Measurements from ENCODE around the gene TMSB4X.
"Not testable (repeated sequence)": the region's sequence is repeated elsewhere in the genome, so short reads cannot be mapped to it uniquely, and the experiment has no call there.

DNA sequence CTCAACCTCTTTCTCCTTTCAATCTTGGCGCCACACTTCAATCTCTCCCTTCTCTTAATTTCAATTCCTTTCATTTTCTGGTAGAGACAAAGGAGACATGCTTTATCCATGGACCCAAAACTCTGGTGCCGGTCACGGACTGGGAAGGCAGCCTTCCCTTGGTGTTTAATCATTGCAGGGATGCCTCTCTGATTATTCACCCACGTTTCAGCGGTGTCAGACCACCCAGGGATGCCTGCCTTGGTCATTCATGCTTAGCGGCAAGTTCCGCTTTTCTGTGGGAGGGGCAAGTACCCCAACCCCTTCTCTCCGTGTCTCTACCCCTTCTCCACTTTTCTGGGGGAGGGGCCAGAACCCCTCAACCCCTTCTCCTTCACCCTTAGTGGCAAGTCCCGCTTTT lies 34.4 kb upstream of the TMSB4X start:
- TF ChIP-seq, protein P1, sequence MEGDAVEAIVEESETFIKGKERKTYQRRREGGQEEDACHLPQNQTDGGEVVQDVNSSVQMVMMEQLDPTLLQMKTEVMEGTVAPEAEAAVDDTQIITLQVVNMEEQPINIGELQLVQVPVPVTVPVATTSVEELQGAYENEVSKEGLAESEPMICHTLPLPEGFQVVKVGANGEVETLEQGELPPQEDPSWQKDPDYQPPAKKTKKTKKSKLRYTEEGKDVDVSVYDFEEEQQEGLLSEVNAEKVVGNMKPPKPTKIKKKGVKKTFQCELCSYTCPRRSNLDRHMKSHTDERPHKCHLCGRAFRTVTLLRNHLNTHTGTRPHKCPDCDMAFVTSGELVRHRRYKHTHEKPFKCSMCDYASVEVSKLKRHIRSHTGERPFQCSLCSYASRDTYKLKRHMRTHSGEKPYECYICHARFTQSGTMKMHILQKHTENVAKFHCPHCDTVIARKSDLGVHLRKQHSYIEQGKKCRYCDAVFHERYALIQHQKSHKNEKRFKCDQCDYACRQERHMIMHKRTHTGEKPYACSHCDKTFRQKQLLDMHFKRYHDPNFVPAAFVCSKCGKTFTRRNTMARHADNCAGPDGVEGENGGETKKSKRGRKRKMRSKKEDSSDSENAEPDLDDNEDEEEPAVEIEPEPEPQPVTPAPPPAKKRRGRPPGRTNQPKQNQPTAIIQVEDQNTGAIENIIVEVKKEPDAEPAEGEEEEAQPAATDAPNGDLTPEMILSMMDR (IDR thresholded peaks at IDR 0.05; ENCODE audit: insufficient read depth, low read length): not testable (repeated sequence)
- TF ChIP-seq POLR2AphosphoS5 (IDR thresholded peaks at IDR 0.05; ENCODE audit: low read depth); GABPA (IDR thresholded peaks at IDR 0.05; ENCODE audit: low read depth); SPI1 (IDR thresholded peaks at IDR 0.05; ENCODE audit: borderline replicate concordance, low read depth): not testable (repeated sequence)
- TF ChIP-seq, protein P2, sequence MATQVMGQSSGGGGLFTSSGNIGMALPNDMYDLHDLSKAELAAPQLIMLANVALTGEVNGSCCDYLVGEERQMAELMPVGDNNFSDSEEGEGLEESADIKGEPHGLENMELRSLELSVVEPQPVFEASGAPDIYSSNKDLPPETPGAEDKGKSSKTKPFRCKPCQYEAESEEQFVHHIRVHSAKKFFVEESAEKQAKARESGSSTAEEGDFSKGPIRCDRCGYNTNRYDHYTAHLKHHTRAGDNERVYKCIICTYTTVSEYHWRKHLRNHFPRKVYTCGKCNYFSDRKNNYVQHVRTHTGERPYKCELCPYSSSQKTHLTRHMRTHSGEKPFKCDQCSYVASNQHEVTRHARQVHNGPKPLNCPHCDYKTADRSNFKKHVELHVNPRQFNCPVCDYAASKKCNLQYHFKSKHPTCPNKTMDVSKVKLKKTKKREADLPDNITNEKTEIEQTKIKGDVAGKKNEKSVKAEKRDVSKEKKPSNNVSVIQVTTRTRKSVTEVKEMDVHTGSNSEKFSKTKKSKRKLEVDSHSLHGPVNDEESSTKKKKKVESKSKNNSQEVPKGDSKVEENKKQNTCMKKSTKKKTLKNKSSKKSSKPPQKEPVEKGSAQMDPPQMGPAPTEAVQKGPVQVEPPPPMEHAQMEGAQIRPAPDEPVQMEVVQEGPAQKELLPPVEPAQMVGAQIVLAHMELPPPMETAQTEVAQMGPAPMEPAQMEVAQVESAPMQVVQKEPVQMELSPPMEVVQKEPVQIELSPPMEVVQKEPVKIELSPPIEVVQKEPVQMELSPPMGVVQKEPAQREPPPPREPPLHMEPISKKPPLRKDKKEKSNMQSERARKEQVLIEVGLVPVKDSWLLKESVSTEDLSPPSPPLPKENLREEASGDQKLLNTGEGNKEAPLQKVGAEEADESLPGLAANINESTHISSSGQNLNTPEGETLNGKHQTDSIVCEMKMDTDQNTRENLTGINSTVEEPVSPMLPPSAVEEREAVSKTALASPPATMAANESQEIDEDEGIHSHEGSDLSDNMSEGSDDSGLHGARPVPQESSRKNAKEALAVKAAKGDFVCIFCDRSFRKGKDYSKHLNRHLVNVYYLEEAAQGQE (IDR thresholded peaks at IDR 0.05; ENCODE audit: insufficient replicate concordance, low read depth): not testable (repeated sequence)
